Duodenal mucosa (tissue), 2 donors: Measurements from ENCODE around the gene ATAD3A.

Experiments
- H3K27ac ChIP-seq: one replicate; pipeline ENCODE4 v1.7.0; 2013; ENCODE audit warnings: low read depth, low read length
- H3K27me3 ChIP-seq, 2 donors: one replicate each; pipeline ENCODE4 v1.7.0; 2013; ENCODE audit warnings: low read length in 2 of 2, control low read depth in 1 of 2; ENCODE audit not compliant: insufficient read depth in 2 of 2, control insufficient read depth in 1 of 2
- H3K36me3 ChIP-seq, 2 donors: one replicate each; pipeline ENCODE4 v1.7.0; 2013; ENCODE audit warnings: low read length in 2 of 2, control low read depth in 1 of 2; ENCODE audit not compliant: insufficient read depth in 2 of 2, control insufficient read depth in 1 of 2
- H3K4me1 ChIP-seq, 2 donors: one replicate each; pipeline ENCODE4 v1.7.0; 2013; ENCODE audit warnings: low read length in 2 of 2, control low read depth in 1 of 2; ENCODE audit not compliant: insufficient read depth in 2 of 2, control insufficient read depth in 1 of 2
- H3K4me3 ChIP-seq, 2 donors: one replicate each; pipeline ENCODE4 v1.7.0; 2013; ENCODE audit warnings: low read length in 2 of 2, low read depth in 1 of 2
- H3K9ac ChIP-seq, 2 donors: one replicate each; pipeline ENCODE4 v1.7.0; 2013; ENCODE audit warnings: low read length in 2 of 2, low read depth in 1 of 2
- H3K9me3 ChIP-seq, 2 donors: one replicate each; pipeline ENCODE4 v1.7.0; 2013; ENCODE audit warnings: low read length in 2 of 2, control low read depth in 1 of 2; ENCODE audit not compliant: control insufficient read depth in 1 of 2

The ATAD3A gene

GRCh38 chr1:1539310-1540089 lies 27.5 kb downstream of the ATAD3A start:
- peaks cover 0 to 23% of the 10 kb centered on the region in 2 donors for H3K36me3 ChIP-seq

GRCh38 chr1:1540090-1540817 lies 28.3 kb downstream of the ATAD3A start, which contains the start of gene TMEM240:
TMEM240 (minus strand) TSS chr1:1540624; CDS start chr1:1540346, 278 bp downstream.
- H3K4me1 ChIP-seq = peaks cover 0 to 10% of the 10 kb centered on the region in 2 donors
- H3K27ac ChIP-seq = peak within 1 kb of the TSS; percentile 3
- peaks cover 0 to 23% of the 10 kb centered on the region in 2 donors for H3K36me3 ChIP-seq
- peaks cover 0 to 4% of the 10 kb centered on the region in 2 donors for H3K27me3 ChIP-seq
- no peaks in the 10 kb centered on the region for H3K9me3 ChIP-seq
- peak within 1 kb of the TSS; percentile 8 to 45 for H3K4me3 ChIP-seq
- H3K9ac ChIP-seq = no peak within 1 kb of the TSS

More at GRCh38 chr1:1539310-1540089, 27.5 kb downstream of the ATAD3A start:
- peak overlapping the region; percentile 8 to 45 for H3K4me3 ChIP-seq
- peaks cover 0 to 10% of the 10 kb centered on the region in 2 donors for H3K4me1 ChIP-seq
- peaks cover 0 to 4% of the 10 kb centered on the region in 2 donors for H3K27me3 ChIP-seq
- H3K27ac ChIP-seq = peak overlapping the region; percentile 3
- no peaks in the 10 kb centered on the region for H3K9me3 ChIP-seq
- no peak overlapping the region for H3K9ac ChIP-seq

DNA sequence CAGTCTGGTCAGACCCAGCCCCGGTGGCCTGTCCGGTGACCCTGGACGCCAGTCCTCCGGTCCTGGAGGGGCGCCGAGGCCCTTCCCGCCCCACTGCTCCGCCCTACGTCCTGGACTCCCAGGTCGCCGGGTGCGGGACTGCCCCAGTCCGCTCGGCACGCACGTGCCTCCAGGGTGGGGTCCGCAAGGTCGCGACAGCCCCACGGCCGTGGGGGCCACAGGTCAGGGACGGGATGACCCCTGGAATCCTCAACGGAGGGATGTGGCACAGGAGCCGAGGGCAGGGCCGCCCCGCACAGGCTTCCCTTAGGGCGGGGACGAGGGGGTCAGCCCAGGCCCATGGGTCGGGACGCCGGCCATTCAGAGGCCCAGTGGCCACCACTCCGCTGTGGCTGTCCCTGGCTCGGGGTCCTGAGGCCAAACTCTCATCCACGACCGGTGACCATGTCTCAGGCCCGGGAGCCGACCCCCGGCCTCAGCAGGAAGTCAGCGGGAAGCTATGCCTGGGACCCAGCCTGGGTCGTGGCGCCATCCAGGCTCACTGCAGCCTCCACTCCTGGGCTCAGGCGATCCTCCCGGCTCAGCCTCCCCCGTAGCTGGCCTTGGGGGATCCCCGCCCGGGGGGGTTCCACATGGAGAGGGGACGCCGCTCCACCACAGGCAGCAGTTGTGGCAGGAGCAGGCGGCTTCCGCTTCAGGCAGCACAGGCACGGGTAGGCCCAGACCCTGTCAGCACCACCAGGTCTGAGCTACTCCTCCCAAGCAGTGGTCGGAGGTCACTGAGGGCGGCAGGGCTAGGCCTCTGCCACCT lies 29.1 kb downstream of the ATAD3A start:
- Histone ChIP-seq H3K27me3 (peaks cover 0 to 4% of the 10 kb centered on the region in 2 donors), H3K27ac (no peak overlapping the region), H3K4me1 (peaks cover 0 to 10% of the 10 kb centered on the region in 2 donors), H3K36me3 (peaks cover 0 to 23% of the 10 kb centered on the region in 2 donors), H3K9me3 (no peaks in the 10 kb centered on the region), H3K4me3 (peak overlapping the region in 1 of 2 donors; percentile 28), H3K9ac (no peak overlapping the region)

DNA sequence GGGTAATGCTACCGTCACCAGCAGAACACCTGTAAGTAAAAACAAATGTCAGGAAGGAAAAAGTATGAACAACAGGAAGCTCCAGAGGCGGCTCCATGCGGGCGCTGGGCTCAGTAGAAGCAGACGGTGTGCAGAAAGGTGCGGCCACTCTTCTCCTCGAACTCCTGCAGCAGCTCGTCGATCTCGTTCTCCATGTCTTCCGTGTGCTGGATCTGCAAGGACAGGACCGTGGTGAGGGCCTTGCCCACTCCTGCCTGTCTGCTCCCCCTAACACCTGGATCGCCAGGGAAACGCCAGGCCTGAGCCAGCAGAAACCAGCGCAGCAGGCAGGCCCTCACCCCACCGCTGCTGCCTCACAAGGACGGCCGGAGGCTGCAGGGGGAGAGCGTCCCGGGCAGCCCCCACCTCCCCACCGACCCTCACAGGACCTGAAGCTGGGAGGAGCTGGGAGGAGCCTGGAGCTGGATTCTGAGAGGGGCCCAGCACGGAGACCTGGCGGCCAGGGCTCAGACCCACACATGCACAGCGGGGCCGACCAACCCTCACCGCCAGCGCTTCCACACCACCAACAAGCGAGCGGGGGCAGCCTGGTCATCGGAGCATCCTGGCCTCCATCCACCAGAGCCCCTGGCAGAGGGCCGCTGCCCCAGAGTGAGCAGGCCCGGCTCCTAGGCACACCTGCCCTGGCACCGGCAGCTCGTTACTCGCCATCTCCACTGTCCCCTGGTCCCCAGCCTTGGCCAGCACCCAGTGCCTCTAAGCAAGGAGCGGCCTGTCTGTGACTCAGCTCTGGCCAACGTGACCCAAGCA lies 30.2 kb downstream of the ATAD3A start:
- Histone ChIP-seq H3K9me3 (no peaks in the 10 kb centered on the region), H3K9ac (no peak overlapping the region), H3K4me3 (no peak overlapping the region), H3K27me3 (peaks cover 0 to 4% of the 10 kb centered on the region in 2 donors), H3K4me1 (peaks cover 0 to 10% of the 10 kb centered on the region in 2 donors), H3K36me3 (peaks cover 0 to 24% of the 10 kb centered on the region in 2 donors), H3K27ac (no peak overlapping the region)

- H3K27ac ChIP-seq = no peak overlapping the region
Measured at GRCh38 chr1:1542766-1543705, 31.1 kb downstream of the ATAD3A start.

DNA sequence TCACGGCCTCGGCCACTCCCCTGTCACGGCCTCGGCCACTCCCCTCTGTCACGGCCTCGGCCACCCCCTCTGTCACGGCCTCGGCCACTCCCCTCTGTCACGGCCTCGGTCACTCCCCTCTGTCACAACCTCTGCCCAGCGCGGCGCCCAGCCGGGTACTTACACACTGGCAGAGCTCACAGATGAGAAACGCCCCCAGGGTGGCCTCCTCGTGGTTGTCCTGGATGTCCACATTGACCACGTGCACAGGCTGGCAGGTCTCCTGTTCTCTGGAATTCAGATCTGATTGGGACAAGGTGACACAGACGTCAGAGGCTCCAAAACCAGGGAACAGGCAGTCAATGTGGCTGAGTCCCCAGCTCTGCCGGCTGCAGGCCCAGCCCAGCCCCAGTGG lies 31.7 kb downstream of the ATAD3A start:
- Histone ChIP-seq H3K9me3 (no peaks in the 10 kb centered on the region), H3K36me3 (peaks cover 0 to 22% of the 10 kb centered on the region in 2 donors), H3K4me3 (no peak overlapping the region), H3K27ac (no peak overlapping the region), H3K4me1 (peaks cover 0 to 10% of the 10 kb centered on the region in 2 donors), H3K9ac (no peak overlapping the region), H3K27me3 (peaks cover 0 to 4% of the 10 kb centered on the region in 2 donors)

More at GRCh38 chr1:1542766-1543705, 31.1 kb downstream of the ATAD3A start:
- no peak overlapping the region for H3K4me3 ChIP-seq
- H3K36me3 ChIP-seq = peaks cover 0 to 22% of the 10 kb centered on the region in 2 donors
- H3K9ac ChIP-seq = no peak overlapping the region
- peaks cover 0 to 4% of the 10 kb centered on the region in 2 donors for H3K27me3 ChIP-seq
- H3K9me3 ChIP-seq = no peaks in the 10 kb centered on the region
- peaks cover 0 to 10% of the 10 kb centered on the region in 2 donors for H3K4me1 ChIP-seq

- Histone ChIP-seq H3K27me3 (peaks cover 0 to under 1% of the 10 kb centered on the region in 2 donors), H3K4me3 (no peak overlapping the region), H3K36me3 (peaks cover 0 to 22% of the 10 kb centered on the region in 2 donors), H3K4me1 (peaks cover 0 to 10% of the 10 kb centered on the region in 2 donors), H3K9me3 (no peaks in the 10 kb centered on the region), H3K27ac (no peak overlapping the region), H3K9ac (no peak overlapping the region)
Measured at GRCh38 chr1:1544544-1544943, 32.6 kb downstream of the ATAD3A start.

- no peak overlapping the region for H3K27ac ChIP-seq
- no peaks in the 10 kb centered on the region for H3K27me3 ChIP-seq
- H3K9me3 ChIP-seq = no peaks in the 10 kb centered on the region
- peaks cover 0 to 10% of the 10 kb centered on the region in 2 donors for H3K4me1 ChIP-seq
- H3K9ac ChIP-seq = no peak overlapping the region
- H3K36me3 ChIP-seq = peaks cover 0 to 19% of the 10 kb centered on the region in 2 donors
- H3K4me3 ChIP-seq = no peak overlapping the region
Measured at GRCh38 chr1:1545946-1546737, 34.2 kb downstream of the ATAD3A start.
